ENCODE data around the gene COX6B2. TPM values are rescaled to one million over a fixed set of nuclear protein-coding genes. Genes with fewer than 3 reads are reported as not detected.

COX6B2 gene
- total and polyA plus RNA-seq, 2 of the 8 experiments (the other 6 are each of a cell fraction or from before 2014, with no cell fraction given): 4.9 to 6.4 TPM

DNA sequence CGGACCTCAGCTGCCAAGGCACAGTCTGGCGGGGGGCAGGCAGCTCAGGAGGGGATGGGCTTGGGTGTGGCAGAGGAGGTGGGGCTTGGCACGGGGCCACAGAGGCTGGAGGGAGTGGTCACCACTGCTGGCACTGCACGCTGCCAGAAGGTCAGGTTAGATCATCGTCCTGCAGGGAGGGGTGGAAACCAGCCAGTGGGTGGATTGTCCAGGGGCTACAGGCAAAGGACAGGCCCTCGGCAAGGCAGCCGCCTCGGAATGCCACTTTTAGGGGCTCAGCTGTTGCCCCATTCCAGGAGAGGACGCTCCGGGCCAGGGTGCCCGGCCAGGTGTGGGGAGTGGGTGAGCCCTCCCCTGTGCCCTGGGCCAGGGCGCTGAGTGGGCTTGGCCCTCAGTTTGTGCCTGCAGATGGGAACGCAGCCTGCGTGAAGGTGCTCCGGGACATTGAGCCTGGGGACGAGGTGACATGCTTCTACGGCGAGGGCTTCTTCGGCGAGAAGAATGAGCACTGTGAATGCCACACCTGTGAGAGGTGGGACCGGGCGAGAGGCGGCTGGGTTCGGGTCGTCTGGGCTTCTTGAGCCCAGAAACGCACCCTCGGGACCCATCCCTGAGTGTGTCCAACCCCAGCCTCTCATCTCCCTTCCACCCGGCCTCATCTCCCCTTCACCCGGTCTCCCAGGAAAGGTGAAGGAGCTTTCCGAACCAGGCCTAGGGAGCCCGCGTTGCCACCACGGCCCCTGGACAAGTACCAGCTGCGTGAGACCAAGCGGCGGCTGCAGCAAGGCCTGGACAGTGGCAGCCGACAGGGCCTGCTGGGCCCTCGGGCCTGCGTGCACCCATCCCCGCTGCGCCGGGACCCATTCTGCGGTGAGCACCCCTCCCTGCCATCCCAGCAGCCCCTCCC, 8.4 kb downstream of the COX6B2 start (continued):
- TF ChIP-seq GABPA (IDR thresholded peaks at IDR 0.05; ENCODE audit: borderline replicate concordance, insufficient read depth, low read length) (no peak), HDAC2 (IDR thresholded peaks at IDR 0.05; ENCODE audit: borderline replicate concordance in 1 of 2, low read depth in 2 of 2, low read length in 2 of 2) (no peak), TAF7 (optimal IDR thresholded peaks at IDR 0.05; ENCODE audit: borderline replicate concordance, low read depth, low read length) (no peak), SAP30 (IDR thresholded peaks at IDR 0.05; ENCODE audit: insufficient read depth, insufficient replicate concordance, low read length) (no peak), CHD2 (IDR thresholded peaks at IDR 0.05; ENCODE audit: low read length) (no peak)
- TF ChIP-seq, protein P1, sequence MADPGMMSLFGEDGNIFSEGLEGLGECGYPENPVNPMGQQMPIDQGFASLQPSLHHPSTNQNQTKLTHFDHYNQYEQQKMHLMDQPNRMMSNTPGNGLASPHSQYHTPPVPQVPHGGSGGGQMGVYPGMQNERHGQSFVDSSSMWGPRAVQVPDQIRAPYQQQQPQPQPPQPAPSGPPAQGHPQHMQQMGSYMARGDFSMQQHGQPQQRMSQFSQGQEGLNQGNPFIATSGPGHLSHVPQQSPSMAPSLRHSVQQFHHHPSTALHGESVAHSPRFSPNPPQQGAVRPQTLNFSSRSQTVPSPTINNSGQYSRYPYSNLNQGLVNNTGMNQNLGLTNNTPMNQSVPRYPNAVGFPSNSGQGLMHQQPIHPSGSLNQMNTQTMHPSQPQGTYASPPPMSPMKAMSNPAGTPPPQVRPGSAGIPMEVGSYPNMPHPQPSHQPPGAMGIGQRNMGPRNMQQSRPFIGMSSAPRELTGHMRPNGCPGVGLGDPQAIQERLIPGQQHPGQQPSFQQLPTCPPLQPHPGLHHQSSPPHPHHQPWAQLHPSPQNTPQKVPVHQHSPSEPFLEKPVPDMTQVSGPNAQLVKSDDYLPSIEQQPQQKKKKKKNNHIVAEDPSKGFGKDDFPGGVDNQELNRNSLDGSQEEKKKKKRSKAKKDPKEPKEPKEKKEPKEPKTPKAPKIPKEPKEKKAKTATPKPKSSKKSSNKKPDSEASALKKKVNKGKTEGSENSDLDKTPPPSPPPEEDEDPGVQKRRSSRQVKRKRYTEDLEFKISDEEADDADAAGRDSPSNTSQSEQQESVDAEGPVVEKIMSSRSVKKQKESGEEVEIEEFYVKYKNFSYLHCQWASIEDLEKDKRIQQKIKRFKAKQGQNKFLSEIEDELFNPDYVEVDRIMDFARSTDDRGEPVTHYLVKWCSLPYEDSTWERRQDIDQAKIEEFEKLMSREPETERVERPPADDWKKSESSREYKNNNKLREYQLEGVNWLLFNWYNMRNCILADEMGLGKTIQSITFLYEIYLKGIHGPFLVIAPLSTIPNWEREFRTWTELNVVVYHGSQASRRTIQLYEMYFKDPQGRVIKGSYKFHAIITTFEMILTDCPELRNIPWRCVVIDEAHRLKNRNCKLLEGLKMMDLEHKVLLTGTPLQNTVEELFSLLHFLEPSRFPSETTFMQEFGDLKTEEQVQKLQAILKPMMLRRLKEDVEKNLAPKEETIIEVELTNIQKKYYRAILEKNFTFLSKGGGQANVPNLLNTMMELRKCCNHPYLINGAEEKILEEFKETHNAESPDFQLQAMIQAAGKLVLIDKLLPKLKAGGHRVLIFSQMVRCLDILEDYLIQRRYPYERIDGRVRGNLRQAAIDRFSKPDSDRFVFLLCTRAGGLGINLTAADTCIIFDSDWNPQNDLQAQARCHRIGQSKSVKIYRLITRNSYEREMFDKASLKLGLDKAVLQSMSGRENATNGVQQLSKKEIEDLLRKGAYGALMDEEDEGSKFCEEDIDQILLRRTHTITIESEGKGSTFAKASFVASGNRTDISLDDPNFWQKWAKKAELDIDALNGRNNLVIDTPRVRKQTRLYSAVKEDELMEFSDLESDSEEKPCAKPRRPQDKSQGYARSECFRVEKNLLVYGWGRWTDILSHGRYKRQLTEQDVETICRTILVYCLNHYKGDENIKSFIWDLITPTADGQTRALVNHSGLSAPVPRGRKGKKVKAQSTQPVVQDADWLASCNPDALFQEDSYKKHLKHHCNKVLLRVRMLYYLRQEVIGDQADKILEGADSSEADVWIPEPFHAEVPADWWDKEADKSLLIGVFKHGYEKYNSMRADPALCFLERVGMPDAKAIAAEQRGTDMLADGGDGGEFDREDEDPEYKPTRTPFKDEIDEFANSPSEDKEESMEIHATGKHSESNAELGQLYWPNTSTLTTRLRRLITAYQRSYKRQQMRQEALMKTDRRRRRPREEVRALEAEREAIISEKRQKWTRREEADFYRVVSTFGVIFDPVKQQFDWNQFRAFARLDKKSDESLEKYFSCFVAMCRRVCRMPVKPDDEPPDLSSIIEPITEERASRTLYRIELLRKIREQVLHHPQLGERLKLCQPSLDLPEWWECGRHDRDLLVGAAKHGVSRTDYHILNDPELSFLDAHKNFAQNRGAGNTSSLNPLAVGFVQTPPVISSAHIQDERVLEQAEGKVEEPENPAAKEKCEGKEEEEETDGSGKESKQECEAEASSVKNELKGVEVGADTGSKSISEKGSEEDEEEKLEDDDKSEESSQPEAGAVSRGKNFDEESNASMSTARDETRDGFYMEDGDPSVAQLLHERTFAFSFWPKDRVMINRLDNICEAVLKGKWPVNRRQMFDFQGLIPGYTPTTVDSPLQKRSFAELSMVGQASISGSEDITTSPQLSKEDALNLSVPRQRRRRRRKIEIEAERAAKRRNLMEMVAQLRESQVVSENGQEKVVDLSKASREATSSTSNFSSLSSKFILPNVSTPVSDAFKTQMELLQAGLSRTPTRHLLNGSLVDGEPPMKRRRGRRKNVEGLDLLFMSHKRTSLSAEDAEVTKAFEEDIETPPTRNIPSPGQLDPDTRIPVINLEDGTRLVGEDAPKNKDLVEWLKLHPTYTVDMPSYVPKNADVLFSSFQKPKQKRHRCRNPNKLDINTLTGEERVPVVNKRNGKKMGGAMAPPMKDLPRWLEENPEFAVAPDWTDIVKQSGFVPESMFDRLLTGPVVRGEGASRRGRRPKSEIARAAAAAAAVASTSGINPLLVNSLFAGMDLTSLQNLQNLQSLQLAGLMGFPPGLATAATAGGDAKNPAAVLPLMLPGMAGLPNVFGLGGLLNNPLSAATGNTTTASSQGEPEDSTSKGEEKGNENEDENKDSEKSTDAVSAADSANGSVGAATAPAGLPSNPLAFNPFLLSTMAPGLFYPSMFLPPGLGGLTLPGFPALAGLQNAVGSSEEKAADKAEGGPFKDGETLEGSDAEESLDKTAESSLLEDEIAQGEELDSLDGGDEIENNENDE (IDR thresholded peaks at IDR 0.05; ENCODE audit: insufficient replicate concordance, low read length): no peak
- TF ChIP-seq, protein P2, sequence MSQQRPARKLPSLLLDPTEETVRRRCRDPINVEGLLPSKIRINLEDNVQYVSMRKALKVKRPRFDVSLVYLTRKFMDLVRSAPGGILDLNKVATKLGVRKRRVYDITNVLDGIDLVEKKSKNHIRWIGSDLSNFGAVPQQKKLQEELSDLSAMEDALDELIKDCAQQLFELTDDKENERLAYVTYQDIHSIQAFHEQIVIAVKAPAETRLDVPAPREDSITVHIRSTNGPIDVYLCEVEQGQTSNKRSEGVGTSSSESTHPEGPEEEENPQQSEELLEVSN (IDR thresholded peaks at IDR 0.05): no peak

All from H1 (cell line).